Measurements from ENCODE around the gene CXCL14.

- no peak for TF ChIP-seq POLR2AphosphoS5 (IDR thresholded peaks at IDR 0.05)
- no peak for TF ChIP-seq POLR2A (IDR thresholded peaks at IDR 0.05; ENCODE audit: low read depth)
- TF ChIP-seq, protein P1, sequence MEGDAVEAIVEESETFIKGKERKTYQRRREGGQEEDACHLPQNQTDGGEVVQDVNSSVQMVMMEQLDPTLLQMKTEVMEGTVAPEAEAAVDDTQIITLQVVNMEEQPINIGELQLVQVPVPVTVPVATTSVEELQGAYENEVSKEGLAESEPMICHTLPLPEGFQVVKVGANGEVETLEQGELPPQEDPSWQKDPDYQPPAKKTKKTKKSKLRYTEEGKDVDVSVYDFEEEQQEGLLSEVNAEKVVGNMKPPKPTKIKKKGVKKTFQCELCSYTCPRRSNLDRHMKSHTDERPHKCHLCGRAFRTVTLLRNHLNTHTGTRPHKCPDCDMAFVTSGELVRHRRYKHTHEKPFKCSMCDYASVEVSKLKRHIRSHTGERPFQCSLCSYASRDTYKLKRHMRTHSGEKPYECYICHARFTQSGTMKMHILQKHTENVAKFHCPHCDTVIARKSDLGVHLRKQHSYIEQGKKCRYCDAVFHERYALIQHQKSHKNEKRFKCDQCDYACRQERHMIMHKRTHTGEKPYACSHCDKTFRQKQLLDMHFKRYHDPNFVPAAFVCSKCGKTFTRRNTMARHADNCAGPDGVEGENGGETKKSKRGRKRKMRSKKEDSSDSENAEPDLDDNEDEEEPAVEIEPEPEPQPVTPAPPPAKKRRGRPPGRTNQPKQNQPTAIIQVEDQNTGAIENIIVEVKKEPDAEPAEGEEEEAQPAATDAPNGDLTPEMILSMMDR (IDR thresholded peaks at IDR 0.05) = no peak
- no peak for TF ChIP-seq EP300 (IDR thresholded peaks at IDR 0.05)
Measured at GRCh38 chr5:135625061-135625460, 46.3 kb upstream of the CXCL14 start.
